Mesenchymal stem cell (in vitro differentiated cells and primary cell): ENCODE results near the gene CALR3.

Source experiments
- DNase-seq: peaks from one replicate; pipeline ENCODE4 v3.0.0-alpha.2; 2013
- H2AFZ ChIP-seq: one replicate; pipeline ENCODE4 v1.6.1; 2013; ENCODE audit warnings: low read depth, mild to moderate bottlenecking, control low read depth, inconsistent platforms, low read length, moderate library complexity
- H2AK5ac ChIP-seq: 2 replicates; pipeline ENCODE4 v1.6.1; 2013; ENCODE audit warnings: low read length, moderate library complexity, mild to moderate bottlenecking, inconsistent platforms; ENCODE audit not compliant: severe bottlenecking
- H2BK120ac ChIP-seq: one replicate; pipeline ENCODE4 v1.6.1; 2013; ENCODE audit warnings: low read depth, mild to moderate bottlenecking, inconsistent platforms, low read length, moderate library complexity
- H2BK12ac ChIP-seq, 2 experiments: one replicate each; pipeline ENCODE4 v1.6.1; 2013; ENCODE audit warnings: inconsistent platforms in 2 of 2, low read length in 2 of 2, mild to moderate bottlenecking in 2 of 2, moderate library complexity in 2 of 2, control low read depth in 1 of 2
- H2BK15ac ChIP-seq: one replicate; pipeline ENCODE4 v1.6.1; 2013; ENCODE audit warnings: mild to moderate bottlenecking, low read depth, inconsistent platforms; ENCODE audit not compliant: poor library complexity, severe bottlenecking
- H2BK5ac ChIP-seq: 2 replicates; pipeline ENCODE4 v1.6.1; 2013; ENCODE audit warnings: low read depth, mild to moderate bottlenecking, low read length, control low read depth, inconsistent platforms; ENCODE audit not compliant: poor library complexity, severe bottlenecking
- H3K14ac ChIP-seq, 2 experiments: one replicate each; pipeline ENCODE4 v1.6.1; 2013; ENCODE audit warnings: inconsistent platforms in 2 of 2, low read length in 2 of 2, control low read depth in 1 of 2, mild to moderate bottlenecking in 1 of 2, moderate library complexity in 1 of 2
- H3K18ac ChIP-seq, 2 experiments: one replicate each; pipeline ENCODE4 v1.6.1; 2013; ENCODE audit warnings: inconsistent platforms in 2 of 2, low read length in 2 of 2, control low read depth in 1 of 2, low read depth in 1 of 2, mild to moderate bottlenecking in 1 of 2
- H3K23ac ChIP-seq, 2 experiments: one replicate each; pipeline ENCODE4 v1.6.1; 2013; ENCODE audit warnings: inconsistent platforms in 2 of 2, low read length in 2 of 2, mild to moderate bottlenecking in 2 of 2, moderate library complexity in 2 of 2, control low read depth in 1 of 2
- H3K27ac ChIP-seq: 2 replicates; pipeline ENCODE4 v1.5.1; 2013; ENCODE audit warnings: mild to moderate bottlenecking, moderate library complexity, low read length, control low read depth, inconsistent platforms; ENCODE audit not compliant: poor library complexity, severe bottlenecking
- H3K27me3 ChIP-seq, 2 experiments: 2 replicates each; pipeline versions ENCODE4 v1.6.1 to v1.7.0; 2013; ENCODE audit warnings: low read length in 2 of 2, mild to moderate bottlenecking in 2 of 2, moderate library complexity in 2 of 2, control low read depth in 1 of 2, inconsistent platforms in 1 of 2; ENCODE audit not compliant: control insufficient read depth in 1 of 2, insufficient read depth in 1 of 2
- H3K36me3 ChIP-seq, 2 experiments: 2 replicates each; pipeline versions ENCODE4 v1.6.1 to v1.7.0; 2013; ENCODE audit warnings: low read length in 2 of 2, control low read depth in 1 of 2, inconsistent platforms in 1 of 2, low read depth in 1 of 2, mild to moderate bottlenecking in 1 of 2; ENCODE audit not compliant: insufficient read depth in 2 of 2, control insufficient read depth in 1 of 2
- H3K4ac ChIP-seq, 2 experiments: one replicate each; pipeline ENCODE4 v1.6.1; 2013; ENCODE audit warnings: inconsistent platforms in 2 of 2, low read length in 2 of 2, mild to moderate bottlenecking in 2 of 2, moderate library complexity in 2 of 2, control low read depth in 1 of 2, low read depth in 1 of 2
- H3K4me1 ChIP-seq: 2 replicates; pipeline ENCODE4 v1.6.1; 2013; ENCODE audit warnings: low read depth, low read length, control low read depth; ENCODE audit not compliant: control insufficient read depth, insufficient read depth
- H3K4me2 ChIP-seq: 2 replicates; pipeline ENCODE4 v1.6.1; 2013; ENCODE audit warnings: low read length, mild to moderate bottlenecking, inconsistent platforms; ENCODE audit not compliant: poor library complexity, severe bottlenecking
- H3K4me3 ChIP-seq, 2 experiments: 2 replicates each; pipeline versions ENCODE4 v1.5.1 to v1.7.0; 2013; ENCODE audit warnings: low read length in 2 of 2, mild to moderate bottlenecking in 2 of 2, control low read depth in 1 of 2, low read depth in 1 of 2; ENCODE audit not compliant: insufficient read depth in 1 of 2
- H3K79me1 ChIP-seq: replicated peaks from 2 replicates; pipeline ENCODE4 v1.6.1; 2013; ENCODE audit warnings: mild to moderate bottlenecking, control low read depth, low read length, inconsistent platforms; ENCODE audit not compliant: poor library complexity, severe bottlenecking
- H3K9ac ChIP-seq: 2 replicates; pipeline ENCODE4 v1.7.0; 2013; ENCODE audit warnings: mild to moderate bottlenecking, low read length, moderate library complexity
- H3K9me3 ChIP-seq: 2 replicates; pipeline ENCODE4 v1.7.0; 2013; ENCODE audit warnings: mild to moderate bottlenecking, low read length; ENCODE audit not compliant: control insufficient read depth
- H4K8ac ChIP-seq: one replicate; pipeline ENCODE4 v1.6.1; 2013; ENCODE audit warnings: inconsistent platforms, mild to moderate bottlenecking, low read length, moderate library complexity
- H4K91ac ChIP-seq: one replicate; pipeline ENCODE4 v1.6.1; 2013; ENCODE audit warnings: mild to moderate bottlenecking, low read length, inconsistent platforms
- WGBS: methylation state at CpG from one replicate; pipeline ENCODE4 v1.1.7; 2013; ENCODE audit warnings: mixed read lengths; 5-methylcytosine and 5-hydroxymethylcytosine counted together

CALR3 gene

GRCh38 chr19:16477311-16477710 is 18.7 kb downstream of the CALR3 start:
- no peak overlapping the region for H3K4me3 ChIP-seq
- no peak overlapping the region for H3K18ac ChIP-seq
- no peak overlapping the region for H3K23ac ChIP-seq
- 100% methylated on average over 1 of the region's 1 CpG for WGBS
- H4K91ac ChIP-seq: no peak overlapping the region
- no peak overlapping the region for H2BK12ac ChIP-seq
- H2AFZ ChIP-seq: no peak overlapping the region
- no peak overlapping the region for H2BK15ac ChIP-seq
- no peak overlapping the region for H3K14ac ChIP-seq
- no peak overlapping the region for H2AK5ac ChIP-seq
- H3K27ac ChIP-seq: no peak overlapping the region
- no peak for DNase-seq
- no peak overlapping the region for H3K4me2 ChIP-seq
- no peak overlapping the region for H3K4ac ChIP-seq
- H3K27me3 ChIP-seq: no peaks in the 10 kb centered on the region
- no peak overlapping the region for H4K8ac ChIP-seq
- no peaks in the 10 kb centered on the region for H3K9me3 ChIP-seq
- H2BK5ac ChIP-seq: no peak overlapping the region
- no peak overlapping the region for H3K9ac ChIP-seq
- peaks cover 1% of the 10 kb centered on the region for H3K4me1 ChIP-seq
- no peaks in the 10 kb centered on the region for H3K79me1 ChIP-seq
- no peak overlapping the region for H2BK120ac ChIP-seq
- no peaks in the 10 kb centered on the region for H3K36me3 ChIP-seq

- no peak overlapping the region for H4K8ac ChIP-seq
- H3K9ac ChIP-seq: no peak overlapping the region
- H3K27ac ChIP-seq: no peak overlapping the region
- no peaks in the 10 kb centered on the region for H3K79me1 ChIP-seq
- no peak overlapping the region for H2BK12ac ChIP-seq
- H3K4ac ChIP-seq: no peak overlapping the region
- no peak overlapping the region for H3K18ac ChIP-seq
- H2BK5ac ChIP-seq: no peak overlapping the region
- H3K27me3 ChIP-seq: no peaks in the 10 kb centered on the region
- no peaks in the 10 kb centered on the region for H3K9me3 ChIP-seq
- H3K4me1 ChIP-seq: peaks cover 4% of the 10 kb centered on the region
- no peak overlapping the region for H2AK5ac ChIP-seq
- WGBS: 66% methylated on average over 3 of the region's 3 CpGs
- no peak overlapping the region for H3K4me2 ChIP-seq
- no peak overlapping the region for H2BK120ac ChIP-seq
- H3K36me3 ChIP-seq: no peaks in the 10 kb centered on the region
- DNase-seq: no peak
- H3K4me3 ChIP-seq: no peak overlapping the region
- no peak overlapping the region for H3K14ac ChIP-seq
- H3K23ac ChIP-seq: no peak overlapping the region
- H2AFZ ChIP-seq: no peak overlapping the region
- H2BK15ac ChIP-seq: no peak overlapping the region
- H4K91ac ChIP-seq: no peak overlapping the region
These were observed 19.6 kb downstream of the CALR3 start for GRCh38 chr19:16476401-16476800.

GRCh38 chr19:16473875-16474392 is 22.0 kb downstream of the CALR3 start:
- no peak overlapping the region for H2AK5ac ChIP-seq
- 95% methylated on average over 10 of the region's 13 CpGs for WGBS
- peaks cover 6% of the 10 kb centered on the region for H3K79me1 ChIP-seq
- no peak overlapping the region for H4K8ac ChIP-seq
- peaks cover 12% of the 10 kb centered on the region for H3K4me1 ChIP-seq
- H4K91ac ChIP-seq: no peak overlapping the region
- H3K9ac ChIP-seq: no peak overlapping the region
- H3K23ac ChIP-seq: no peak overlapping the region
- no peak overlapping the region for H3K14ac ChIP-seq
- no peak overlapping the region for H2BK15ac ChIP-seq
- no peaks in the 10 kb centered on the region for H3K27me3 ChIP-seq
- H2BK12ac ChIP-seq: no peak overlapping the region
- H3K4me3 ChIP-seq: no peak overlapping the region
- no peak overlapping the region for H3K4me2 ChIP-seq
- no peak overlapping the region for H3K27ac ChIP-seq
- H2BK5ac ChIP-seq: no peak overlapping the region
- no peak overlapping the region for H2BK120ac ChIP-seq
- no peak overlapping the region for H2AFZ ChIP-seq
- H3K9me3 ChIP-seq: no peaks in the 10 kb centered on the region
- H3K18ac ChIP-seq: no peak overlapping the region
- DNase-seq: no peak
- peaks cover 0 to 3% of the 10 kb centered on the region in 2 experiments for H3K36me3 ChIP-seq
- H3K4ac ChIP-seq: no peak overlapping the region

- Histone ChIP-seq H2BK5ac (no peak overlapping the region), H3K36me3 (peaks cover 0 to 5% of the 10 kb centered on the region in 2 experiments), H4K8ac (no peak overlapping the region), H3K4ac (no peak overlapping the region), H3K27me3 (no peaks in the 10 kb centered on the region), H2BK15ac (no peak overlapping the region), H2AFZ (no peak overlapping the region), H3K27ac (no peak overlapping the region), H3K18ac (no peak overlapping the region), H3K9me3 (no peaks in the 10 kb centered on the region), H3K14ac (no peak overlapping the region), H2AK5ac (no peak overlapping the region), H4K91ac (no peak overlapping the region), H3K4me2 (no peak overlapping the region), H2BK12ac (no peak overlapping the region), H3K23ac (no peak overlapping the region), H3K9ac (no peak overlapping the region), H3K4me1 (peaks cover 17% of the 10 kb centered on the region), H3K79me1 (peaks cover 6% of the 10 kb centered on the region), H2BK120ac (no peak overlapping the region), H3K4me3 (no peak overlapping the region)
- 70% methylated on average over 2 of the region's 2 CpGs for WGBS
- DNase-seq: no peak
These were observed 23.0 kb downstream of the CALR3 start for GRCh38 chr19:16472992-16473391.
